ENCODE measurements around the gene SKI. TPM values are rescaled to one million over a fixed set of nuclear protein-coding genes. Genes with fewer than 3 reads are reported as not detected.
"Not testable (repeated sequence)": the region's sequence is repeated elsewhere in the genome, so short reads cannot be mapped to it uniquely, and the experiment has no call there.

The SKI gene
- total RNA-seq, 2 experiments from 2014 or later: 4.7 to 11.7 TPM

DNA sequence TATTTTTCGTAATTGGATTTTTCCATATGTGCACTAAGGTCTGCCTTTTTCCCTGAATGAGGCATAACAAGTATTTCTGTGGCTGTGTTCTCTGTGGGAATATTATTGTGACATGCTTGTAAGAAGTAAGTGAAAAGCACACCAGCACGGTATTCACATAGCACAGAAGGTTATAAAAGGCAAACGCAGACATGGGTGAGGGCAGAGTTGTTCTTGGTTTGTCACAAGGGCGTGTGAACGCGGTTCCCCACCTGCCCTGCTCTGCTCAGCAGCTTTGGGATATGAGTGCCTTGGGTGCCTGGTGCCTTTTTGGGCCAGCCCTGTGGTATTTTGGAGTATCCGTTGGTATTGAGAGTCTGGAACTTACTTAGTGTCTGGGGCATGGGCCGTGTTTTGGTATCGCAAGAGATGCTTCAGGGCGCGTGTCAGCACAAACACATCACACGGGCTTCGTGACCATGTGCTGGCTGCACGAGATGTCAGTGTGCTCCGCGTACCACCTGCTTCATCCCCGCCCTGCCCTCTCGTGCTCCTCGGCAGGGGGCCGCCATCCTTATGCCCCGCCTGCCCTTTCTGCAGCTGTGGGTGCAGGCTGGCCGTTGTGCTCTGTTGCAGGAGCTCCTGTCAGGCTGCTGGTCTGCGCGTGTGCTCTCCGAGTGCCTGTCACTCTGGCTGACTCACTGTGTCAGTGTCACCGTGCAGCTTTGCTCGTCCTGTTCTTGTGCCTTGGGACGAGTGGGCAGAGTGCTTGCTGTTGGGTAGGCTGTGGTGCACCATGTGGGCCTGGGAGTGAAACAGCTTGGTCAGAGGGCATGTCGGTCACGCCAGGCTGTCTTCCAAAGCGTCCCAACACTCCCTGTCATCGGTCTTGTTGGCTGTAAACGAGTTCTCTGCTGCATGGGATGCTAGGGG, 15.0 kb downstream of the SKI start:
- H4K20me1 ChIP-seq (ENCODE audit: insufficient read depth, low read length): peaks cover 6% of the 10 kb centered on the region; the same call in 1 of the 2 replicates

DNA sequence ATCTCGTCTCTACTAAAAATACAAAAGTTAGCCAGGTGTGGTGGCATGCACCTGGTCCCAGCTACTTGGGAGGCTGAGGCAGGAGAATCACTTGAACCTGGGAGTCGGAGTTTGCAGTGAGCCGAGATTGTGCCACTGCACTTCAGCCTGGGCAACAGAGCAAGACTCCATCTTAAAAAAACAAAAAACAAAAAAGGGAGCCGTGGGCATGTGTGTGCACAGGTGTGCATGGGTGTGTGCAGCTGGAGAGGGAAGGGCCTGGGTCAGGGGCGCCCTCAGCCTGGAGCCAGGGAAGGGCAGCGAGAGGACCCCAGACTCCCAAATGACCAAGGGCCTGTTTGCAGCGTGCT, 18.9 kb downstream of the SKI start:
- not testable (repeated sequence) for H4K20me1 ChIP-seq (ENCODE audit: insufficient read depth, low read length); H3K4me1 ChIP-seq (ENCODE audit: insufficient read depth, low read length, poor library complexity, severe bottlenecking); H3K27ac ChIP-seq (ENCODE audit: low read depth, low read length, poor library complexity, severe bottlenecking)

More for the DNA sequence above, 15.0 kb downstream of the SKI start:
- Histone ChIP-seq H3K4me3 (ENCODE audit: low read depth, low read length, poor library complexity, severe bottlenecking) (no peak overlapping the region), H3K79me2 (ENCODE audit: insufficient read depth, low read depth, low read length) (no peaks in the 10 kb centered on the region), H3K9me3 (ENCODE audit: low read length) (no peaks in the 10 kb centered on the region), H2AFZ (ENCODE audit: low read length) (no peak overlapping the region), H3K36me3 (ENCODE audit: insufficient read depth, low read length) (no peaks in the 10 kb centered on the region), H3K4me2 (ENCODE audit: low read length) (no peak overlapping the region), H3K9me2 (ENCODE audit: insufficient read depth, low read length) (no peaks in the 10 kb centered on the region), H3K4me1 (ENCODE audit: insufficient read depth, low read length, poor library complexity, severe bottlenecking) (no peaks in the 10 kb centered on the region), H3K27ac (ENCODE audit: low read depth, low read length, poor library complexity, severe bottlenecking) (no peak overlapping the region)
- ChIA-PET CTCF (ENCODE audit: unreplicated experiment) (no interaction called here), POLR2A (no interaction called here)
- BruUV-seq (replicated peaks): no TSS peak
- no peak for DNase-seq (ENCODE audit: low spot score)
- TF ChIP-seq, protein P1, sequence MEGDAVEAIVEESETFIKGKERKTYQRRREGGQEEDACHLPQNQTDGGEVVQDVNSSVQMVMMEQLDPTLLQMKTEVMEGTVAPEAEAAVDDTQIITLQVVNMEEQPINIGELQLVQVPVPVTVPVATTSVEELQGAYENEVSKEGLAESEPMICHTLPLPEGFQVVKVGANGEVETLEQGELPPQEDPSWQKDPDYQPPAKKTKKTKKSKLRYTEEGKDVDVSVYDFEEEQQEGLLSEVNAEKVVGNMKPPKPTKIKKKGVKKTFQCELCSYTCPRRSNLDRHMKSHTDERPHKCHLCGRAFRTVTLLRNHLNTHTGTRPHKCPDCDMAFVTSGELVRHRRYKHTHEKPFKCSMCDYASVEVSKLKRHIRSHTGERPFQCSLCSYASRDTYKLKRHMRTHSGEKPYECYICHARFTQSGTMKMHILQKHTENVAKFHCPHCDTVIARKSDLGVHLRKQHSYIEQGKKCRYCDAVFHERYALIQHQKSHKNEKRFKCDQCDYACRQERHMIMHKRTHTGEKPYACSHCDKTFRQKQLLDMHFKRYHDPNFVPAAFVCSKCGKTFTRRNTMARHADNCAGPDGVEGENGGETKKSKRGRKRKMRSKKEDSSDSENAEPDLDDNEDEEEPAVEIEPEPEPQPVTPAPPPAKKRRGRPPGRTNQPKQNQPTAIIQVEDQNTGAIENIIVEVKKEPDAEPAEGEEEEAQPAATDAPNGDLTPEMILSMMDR (conservative IDR thresholded peaks at IDR 0.05; ENCODE audit: low read length): no peak
- no peak for TF ChIP-seq EZH2phosphoT487 (IDR thresholded peaks at IDR 0.05; ENCODE audit: borderline replicate concordance, low read depth, low read length)
- intact Hi-C loops (cut with micrococcal nuclease; ENCODE audit: unreplicated experiment): no loop called here

DNA sequence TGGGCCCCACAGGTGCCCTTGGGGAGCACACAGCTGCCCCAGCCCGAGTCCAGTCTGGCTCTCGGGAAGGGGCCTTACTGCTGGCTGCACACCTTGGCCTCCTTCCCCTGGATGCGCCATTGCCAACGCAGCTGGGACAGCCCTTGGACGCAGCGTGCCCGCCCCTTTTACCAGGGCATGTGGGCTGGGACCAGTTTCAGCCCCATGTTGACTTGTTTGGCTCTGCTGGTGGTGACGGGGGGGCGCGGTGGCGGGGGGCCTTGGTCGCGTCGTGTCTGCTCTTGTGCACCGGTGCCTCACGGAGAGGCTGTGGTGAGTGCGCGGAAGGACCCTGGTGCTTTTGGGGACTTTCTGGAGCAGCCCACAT, 19.6 kb downstream of the SKI start:
- TF ChIP-seq, protein P1 (conservative IDR thresholded peaks at IDR 0.05; ENCODE audit: low read length): no peak
- TF ChIP-seq EZH2phosphoT487 (IDR thresholded peaks at IDR 0.05; ENCODE audit: borderline replicate concordance, low read depth, low read length): no peak
- no peak overlapping the region for H3K4me3 ChIP-seq (ENCODE audit: low read depth, low read length, poor library complexity, severe bottlenecking)
- H3K9me3 ChIP-seq (ENCODE audit: low read length): no peaks in the 10 kb centered on the region
- no peaks in the 10 kb centered on the region for H3K9me2 ChIP-seq (ENCODE audit: insufficient read depth, low read length)
- no peaks in the 10 kb centered on the region for H3K36me3 ChIP-seq (ENCODE audit: insufficient read depth, low read length)
- DNase-seq (ENCODE audit: low spot score): no peak
- no peak overlapping the region for H3K4me2 ChIP-seq (ENCODE audit: low read length)
- ChIA-PET CTCF (ENCODE audit: unreplicated experiment) (no interaction called here), POLR2A (no interaction called here)
- H4K20me1 ChIP-seq (ENCODE audit: insufficient read depth, low read length): no peaks in the 10 kb centered on the region
- BruUV-seq (replicated peaks): no TSS peak
- no peak overlapping the region for H3K27ac ChIP-seq (ENCODE audit: low read depth, low read length, poor library complexity, severe bottlenecking)
- H2AFZ ChIP-seq (ENCODE audit: low read length): no peak overlapping the region
- no peaks in the 10 kb centered on the region for H3K79me2 ChIP-seq (ENCODE audit: insufficient read depth, low read depth, low read length)
- H3K4me1 ChIP-seq (ENCODE audit: insufficient read depth, low read length, poor library complexity, severe bottlenecking): no peaks in the 10 kb centered on the region
- intact Hi-C loops (cut with micrococcal nuclease; ENCODE audit: unreplicated experiment): no loop called here

More for the DNA sequence above, 18.9 kb downstream of the SKI start:
- CTCF ChIA-PET (ENCODE audit: unreplicated experiment); BruUV-seq (replicated peaks); H2AFZ ChIP-seq (ENCODE audit: low read length); H3K9me2 ChIP-seq (ENCODE audit: insufficient read depth, low read length); H3K4me3 ChIP-seq (ENCODE audit: low read depth, low read length, poor library complexity, severe bottlenecking); H3K4me2 ChIP-seq (ENCODE audit: low read length); H3K9me3 ChIP-seq (ENCODE audit: low read length); DNase-seq (ENCODE audit: low spot score); intact Hi-C loops (cut with micrococcal nuclease; ENCODE audit: unreplicated experiment); POLR2A ChIA-PET; H3K36me3 ChIP-seq (ENCODE audit: insufficient read depth, low read length); H3K79me2 ChIP-seq (ENCODE audit: insufficient read depth, low read depth, low read length): not testable (repeated sequence)

Measured in OCI-LY7 (cell line).